NAMALWA (cell line): ENCODE measurements around the gene CELF2.

Experiments
- DNase-seq: peaks from one replicate; pipeline ENCODE4 v3.0.0-alpha.2; 2015; ENCODE audit warnings: low spot score

The CELF2 gene

GRCh38 chr10:11157292-11158076, 139.8 kb downstream of the CELF2 start:
- DNase-seq = no peak

- no peak for DNase-seq
These were observed 140.4 kb downstream of the CELF2 start for GRCh38 chr10:11158080-11158479.

DNA sequence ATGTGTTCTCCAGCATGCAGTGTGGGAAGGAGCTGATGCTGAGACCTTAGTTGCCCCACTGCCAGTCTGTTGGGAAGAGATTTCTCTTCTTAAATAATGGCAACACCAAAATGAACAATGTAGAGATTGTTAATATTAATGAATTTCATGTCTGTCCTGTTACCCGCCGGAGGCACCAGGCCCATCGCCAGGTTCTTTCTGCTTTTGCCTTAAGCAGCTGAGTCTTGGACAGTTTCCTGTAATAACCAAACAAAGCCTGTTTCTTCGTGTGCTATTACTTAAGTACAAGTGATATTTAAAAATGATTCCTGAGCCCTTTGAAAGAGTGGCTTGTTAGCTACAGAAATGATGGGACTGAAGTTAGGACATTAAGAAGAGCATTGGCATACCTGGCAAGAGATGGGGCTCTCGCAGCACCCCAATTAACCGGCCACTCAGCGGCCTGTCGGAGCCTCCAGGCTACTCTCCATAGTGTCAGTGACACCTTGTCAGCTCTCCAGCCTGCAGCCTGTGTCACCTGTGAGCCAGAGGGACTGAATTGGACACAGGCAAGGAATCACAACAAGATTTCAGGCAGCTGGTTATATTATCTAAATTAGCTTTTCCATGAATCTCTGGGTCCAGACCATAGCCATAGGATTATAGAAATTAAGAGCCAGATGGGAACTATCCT, 142.0 kb downstream of the CELF2 start:
- no peak for DNase-seq

- no peak for DNase-seq
These were observed 143.4 kb downstream of the CELF2 start for GRCh38 chr10:11161096-11161495.

DNA sequence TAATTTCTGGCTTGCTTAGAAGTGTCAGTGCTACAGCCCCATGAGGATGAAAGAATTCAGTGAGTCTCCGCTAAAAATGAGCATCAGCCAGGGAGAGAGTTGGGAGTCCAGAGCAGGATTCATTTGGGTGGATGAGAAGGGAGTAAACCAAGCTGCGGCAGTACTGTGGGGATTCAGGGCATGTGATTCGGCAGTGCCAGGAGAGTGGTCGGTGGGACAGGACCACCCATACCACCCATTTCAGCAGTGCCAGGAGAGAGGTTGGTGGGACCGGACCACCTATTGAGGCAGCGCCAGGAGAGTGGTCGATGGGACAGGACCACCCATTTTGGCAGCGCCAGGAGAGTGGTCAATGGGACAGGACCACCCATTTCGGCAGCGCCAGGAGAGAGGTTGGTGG, 144.2 kb downstream of the CELF2 start:
- DNase-seq = no peak

DNA sequence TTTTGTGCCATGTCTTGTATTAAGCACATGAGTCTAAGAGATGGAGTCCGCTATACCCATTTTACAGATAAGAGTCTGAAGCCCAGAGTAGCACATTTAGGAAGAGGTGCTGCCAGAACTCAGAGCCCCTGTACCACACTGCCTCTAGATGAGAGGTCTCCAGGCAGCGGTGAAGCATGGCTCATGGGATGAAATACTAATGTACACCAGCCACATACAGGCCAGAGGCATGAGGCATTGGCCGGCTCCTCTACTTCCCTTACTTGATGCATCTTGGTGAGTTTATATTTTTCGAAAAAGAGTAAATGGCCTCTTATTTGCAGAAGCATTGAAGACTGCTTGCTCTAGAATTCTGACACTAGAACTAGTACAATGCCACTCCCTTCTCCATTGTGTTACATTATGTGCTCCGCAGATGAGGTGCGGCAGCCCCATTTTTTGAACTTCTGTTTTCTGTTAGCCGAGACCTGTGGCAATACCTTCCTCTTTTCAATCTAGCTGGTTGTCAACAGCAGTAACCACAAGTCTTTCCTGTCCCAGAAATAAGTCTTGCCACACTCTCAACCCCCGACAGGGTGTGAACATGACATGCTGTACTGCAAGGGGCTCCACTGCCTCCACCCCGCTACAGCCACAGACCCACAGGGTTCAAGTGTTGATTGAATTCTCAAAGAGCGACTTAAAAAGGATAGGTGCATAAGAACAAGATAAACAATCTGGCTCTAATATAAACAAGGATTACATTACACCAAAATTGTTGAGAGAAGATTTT, 145.3 kb downstream of the CELF2 start:
- peak; percentile 92 for DNase-seq

- DNase-seq = peak; percentile 56
These were observed 146.3 kb downstream of the CELF2 start for GRCh38 chr10:11163780-11164550.

DNA sequence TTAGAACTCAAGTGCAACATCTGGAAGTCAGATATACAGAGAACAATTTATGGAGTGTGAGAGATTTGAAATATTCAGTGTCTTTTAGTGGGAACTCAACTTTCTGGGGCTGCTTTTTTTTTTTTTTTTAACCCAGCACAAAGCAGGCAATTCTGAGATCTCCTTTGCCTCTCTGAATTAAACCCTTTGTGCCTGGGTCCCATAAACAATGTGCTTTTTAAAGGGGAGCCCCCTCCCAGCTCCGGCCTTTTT, 146.8 kb downstream of the CELF2 start:
- DNase-seq = no peak

DNA sequence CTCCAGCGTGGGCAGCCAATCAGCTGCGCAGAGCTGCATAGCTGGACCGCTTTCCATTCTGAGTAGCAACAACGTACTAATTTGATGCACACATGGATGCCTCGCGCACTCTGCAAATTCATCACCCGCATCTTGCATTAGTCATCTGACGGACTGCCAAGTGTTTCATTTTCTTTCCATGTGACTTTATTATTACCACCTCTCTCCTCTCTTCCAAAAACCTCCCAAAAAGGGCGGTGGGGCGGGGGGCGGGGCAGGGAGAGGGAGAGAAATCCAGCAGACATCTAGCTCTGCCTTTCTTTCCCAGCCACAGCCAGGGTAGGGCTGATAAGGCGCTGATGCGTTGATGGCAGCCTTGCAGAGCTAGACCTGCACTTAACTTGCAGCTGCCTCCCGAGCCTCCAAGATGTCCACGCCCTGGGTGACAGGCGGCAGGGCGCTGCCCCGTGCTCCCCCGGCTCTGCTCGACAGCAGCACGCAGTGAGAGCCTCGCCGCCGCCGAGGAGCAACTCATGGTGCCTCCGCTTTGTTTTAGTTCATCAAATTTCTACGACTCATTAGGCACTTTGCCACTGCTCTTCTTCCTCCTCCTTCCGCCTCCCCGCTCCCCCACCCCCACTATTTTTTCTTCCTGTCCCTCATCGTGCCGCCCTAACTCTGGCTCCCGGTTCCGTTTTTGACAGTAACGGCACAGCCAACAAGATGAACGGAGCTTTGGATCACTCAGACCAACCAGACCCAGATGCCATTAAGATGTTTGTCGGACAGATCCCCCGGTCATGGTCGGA, 147.3 kb downstream of the CELF2 start:
- peak; percentile 75 for DNase-seq

- DNase-seq = peak; percentile 88
These were observed 148.2 kb downstream of the CELF2 start for GRCh38 chr10:11165591-11166543.

DNA sequence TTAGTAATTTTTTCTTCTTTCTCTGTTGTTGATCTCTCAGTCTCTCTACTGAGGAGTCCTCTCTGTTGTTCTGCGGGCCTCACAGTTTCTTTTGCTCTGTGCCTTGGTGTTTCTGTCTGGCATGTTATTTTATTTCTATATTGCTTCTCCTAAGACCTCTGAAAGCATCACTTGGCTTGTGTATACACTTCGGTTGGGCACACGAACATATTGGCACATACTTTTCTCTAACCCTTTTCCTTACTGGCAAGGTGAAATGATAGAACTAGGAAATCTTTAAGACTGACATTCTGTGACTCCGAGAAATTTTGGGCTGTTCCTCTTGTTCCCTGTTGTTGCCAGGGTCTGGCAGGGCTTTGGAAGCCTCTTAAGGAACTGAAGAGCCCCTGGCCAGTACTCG, 148.9 kb downstream of the CELF2 start:
- no peak for DNase-seq

DNA sequence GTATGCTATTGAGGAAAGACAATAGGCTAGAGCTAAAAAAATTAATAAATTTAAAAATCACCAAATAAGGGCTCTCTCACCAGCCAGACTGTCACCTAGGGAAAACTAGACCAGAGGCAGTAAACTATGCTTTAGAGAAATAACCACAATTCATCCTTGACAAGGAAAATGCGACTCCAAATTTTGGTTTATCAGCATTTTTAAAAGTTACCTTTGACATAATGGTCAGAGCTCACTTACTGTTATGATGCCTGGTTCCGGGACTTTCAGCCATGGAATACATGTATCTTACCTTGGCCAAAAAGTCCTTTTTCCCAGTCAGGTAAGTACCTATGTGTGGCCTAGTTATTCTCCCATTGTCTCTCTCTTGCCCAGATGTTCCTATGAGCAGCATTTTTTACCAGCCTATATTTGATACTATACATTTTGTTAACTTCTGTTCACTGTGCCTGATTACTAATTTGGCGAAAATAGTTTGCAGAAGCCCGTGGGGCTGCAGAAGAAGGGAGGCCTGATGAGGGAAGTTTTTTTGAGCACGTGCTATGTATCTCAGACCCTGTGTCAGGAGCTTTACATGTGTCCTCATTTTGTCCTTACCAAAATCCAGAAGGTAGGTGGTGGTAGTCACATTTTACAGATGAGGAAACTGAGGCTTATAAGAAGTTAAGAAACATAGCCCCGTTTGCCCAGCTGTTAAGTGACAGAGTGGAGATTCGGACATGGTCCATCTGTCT, 149.7 kb downstream of the CELF2 start:
- DNase-seq = no peak

DNA sequence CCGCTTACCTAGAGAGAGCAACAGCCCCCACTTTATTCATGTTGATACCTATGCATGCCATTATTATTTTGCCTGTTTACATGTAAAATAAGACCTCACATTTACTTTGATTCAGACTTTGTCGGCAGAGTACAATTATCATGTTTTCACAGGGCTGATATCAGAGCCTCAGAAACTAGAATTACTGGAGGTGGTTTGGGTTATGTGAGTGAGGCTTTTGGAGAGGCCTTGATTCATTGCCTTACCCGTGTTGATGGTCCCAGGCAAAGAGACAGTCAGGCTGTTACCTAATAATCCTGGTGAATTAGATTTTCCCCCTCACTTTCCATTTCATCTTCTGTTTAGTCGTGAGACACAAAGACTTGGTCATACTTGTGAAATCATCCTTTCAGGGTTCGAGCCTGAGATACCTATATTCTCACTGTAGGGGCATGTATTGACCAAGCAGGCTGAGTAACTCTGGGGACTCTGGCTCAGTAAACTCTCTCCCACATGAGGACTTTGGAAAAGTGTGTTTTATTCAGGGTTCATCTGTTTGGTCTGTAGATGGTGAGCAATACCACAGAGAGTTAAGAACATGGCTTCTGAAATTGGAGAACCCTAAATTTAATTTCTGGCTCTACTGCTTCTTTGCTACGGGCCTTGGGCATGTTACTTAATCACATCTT, 150.9 kb downstream of the CELF2 start:
- no peak for DNase-seq

DNA sequence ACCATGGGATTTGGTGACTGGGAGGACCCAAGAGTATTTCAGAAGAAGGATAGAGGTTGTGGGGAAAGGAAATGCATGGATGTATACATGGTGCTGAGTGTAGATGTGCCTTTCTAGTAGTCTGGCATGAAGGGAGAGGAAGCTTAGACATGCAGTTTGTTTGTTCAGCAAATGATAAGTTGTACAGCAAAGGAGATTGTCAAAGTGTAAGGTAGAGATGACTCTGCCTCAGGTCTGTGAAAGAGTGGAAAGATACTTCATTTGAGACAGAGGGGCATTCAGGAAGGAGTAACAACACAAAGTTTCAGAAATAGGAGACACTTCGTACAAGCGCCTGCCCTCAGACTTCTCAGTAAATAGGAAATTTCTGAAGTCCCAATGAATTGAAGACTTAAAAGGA, 152.3 kb downstream of the CELF2 start:
- DNase-seq = no peak

- no peak for DNase-seq
These were observed 152.9 kb downstream of the CELF2 start for GRCh38 chr10:11170574-11170973.

DNA sequence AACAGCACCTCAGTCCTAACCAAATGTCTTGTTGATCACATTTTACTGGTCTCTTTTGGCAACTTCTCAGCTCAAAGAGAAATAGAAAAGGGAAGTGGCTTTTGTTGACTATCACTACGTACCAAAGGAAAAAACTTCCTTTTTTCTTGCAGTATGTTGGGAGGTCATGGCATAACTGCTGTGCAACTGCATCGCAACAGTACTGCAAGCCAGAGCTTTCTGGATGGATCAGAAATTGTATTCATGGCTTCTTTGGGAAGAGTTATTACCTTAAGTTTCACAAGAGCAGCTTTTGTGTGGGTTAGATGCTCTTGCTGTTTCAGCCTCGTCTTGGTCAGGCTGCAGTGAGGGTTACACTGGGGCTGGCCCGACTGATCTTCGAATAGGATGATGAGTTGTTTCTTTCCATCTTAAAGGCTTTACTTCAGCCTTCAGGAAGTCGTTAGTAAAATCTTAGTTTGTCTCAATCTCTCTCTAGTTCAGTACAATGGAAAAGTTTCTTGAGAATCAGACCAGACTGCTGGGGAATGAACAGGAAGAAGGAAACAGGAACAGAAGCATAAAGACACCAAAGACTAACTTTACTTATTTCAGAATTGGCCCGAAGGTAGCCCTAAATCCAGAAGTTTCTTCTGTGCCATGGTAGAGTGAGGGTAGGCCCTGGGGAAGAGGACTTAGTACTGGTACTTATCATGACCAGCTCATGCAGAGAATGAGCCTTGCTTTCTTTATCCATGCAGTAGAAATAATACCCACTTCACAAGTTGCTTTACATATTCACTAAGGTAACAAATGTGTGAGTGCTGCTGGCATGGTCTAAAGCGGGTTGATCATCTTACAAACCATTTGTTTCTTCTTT, 153.6 kb downstream of the CELF2 start:
- DNase-seq = peak; percentile 48

DNA sequence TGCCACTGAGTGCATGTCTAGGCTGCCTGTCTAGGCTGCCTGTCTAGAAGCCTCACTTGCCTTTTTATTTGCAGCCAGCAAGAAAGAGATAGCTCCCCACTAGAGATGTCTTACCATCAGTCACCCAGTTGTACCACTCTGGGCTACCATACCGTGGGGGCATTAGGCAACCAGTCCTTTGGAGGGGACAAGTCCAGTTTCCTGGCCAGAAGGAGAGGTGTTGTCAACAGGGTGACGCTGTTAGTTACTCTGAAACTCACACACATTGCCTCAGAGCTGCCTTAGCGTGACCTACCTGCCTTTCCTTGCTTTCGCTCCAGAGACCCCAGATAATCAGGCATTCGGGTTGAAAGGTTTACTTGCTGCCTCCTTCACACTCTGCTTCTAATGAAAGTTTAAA, 155.4 kb downstream of the CELF2 start:
- no peak for DNase-seq

- peak; percentile 43 for DNase-seq
These were observed 158.2 kb downstream of the CELF2 start for GRCh38 chr10:11175823-11176243.
